Lower leg skin (tissue), 4 donors: ENCODE results near the gene TAF3. TPM values are rescaled to one million over a fixed set of nuclear protein-coding genes. Genes with fewer than 3 reads are reported as not detected.

Source experiments
- DNase-seq, 2 donors: peaks; one replicate each; pipeline ENCODE4 v3.0.0-alpha.2; 2019; ENCODE audit warnings: low spot score in 2 of 2
- H3K4me3 ChIP-seq: fragments of 200-600 bp; sonication (generic); 2 replicates; pipeline ENCODE4 v1.5.1; 2017; ENCODE audit warnings: mild to moderate bottlenecking, low read depth; ENCODE audit not compliant: poor library complexity, severe bottlenecking
- POLR2A ChIP-seq, 2 donors: fragments of 450-650 bp; IDR thresholded peaks; one replicate each; pipeline ENCODE4 v1.6.1; 2016 to 2017; ENCODE audit warnings: antibody characterized with exemption in 2 of 2, mild to moderate bottlenecking in 1 of 2, moderate library complexity in 1 of 2
- WGBS, 2 donors: methylation state at CpG; one replicate each; pipeline ENCODE4 v1.1.5; 2018; 5-methylcytosine and 5-hydroxymethylcytosine counted together
- intact Hi-C: fragments of 100-400 bp; cut with DNase I; formaldehyde crosslinking; loops from one replicate; pipeline ENCODE4 v1.15.0; 2023; ENCODE audit warnings: low total_unique reads
- total RNA-seq, 4 donors: library from RNA; depleted of rRNA; stranded (reverse); fragments of >200 nt; gene quantifications; one replicate each; pipeline ENCODE4 v1.1.0, GENCODE V29; 2016
- TF ChIP-seq, protein P1 (sequence below), 3 donors: fragments of 450-650 bp; IDR thresholded peaks; one replicate each; pipeline ENCODE4 v1.5.1; 2016; ENCODE audit warnings: antibody characterized with exemption in 3 of 3, mild to moderate bottlenecking in 3 of 3, moderate library complexity in 2 of 3

TAF3 gene
- total RNA-seq, 4 donors from 2014 or later = 5.0 to 8.3 (median 7.7) TPM

DNA sequence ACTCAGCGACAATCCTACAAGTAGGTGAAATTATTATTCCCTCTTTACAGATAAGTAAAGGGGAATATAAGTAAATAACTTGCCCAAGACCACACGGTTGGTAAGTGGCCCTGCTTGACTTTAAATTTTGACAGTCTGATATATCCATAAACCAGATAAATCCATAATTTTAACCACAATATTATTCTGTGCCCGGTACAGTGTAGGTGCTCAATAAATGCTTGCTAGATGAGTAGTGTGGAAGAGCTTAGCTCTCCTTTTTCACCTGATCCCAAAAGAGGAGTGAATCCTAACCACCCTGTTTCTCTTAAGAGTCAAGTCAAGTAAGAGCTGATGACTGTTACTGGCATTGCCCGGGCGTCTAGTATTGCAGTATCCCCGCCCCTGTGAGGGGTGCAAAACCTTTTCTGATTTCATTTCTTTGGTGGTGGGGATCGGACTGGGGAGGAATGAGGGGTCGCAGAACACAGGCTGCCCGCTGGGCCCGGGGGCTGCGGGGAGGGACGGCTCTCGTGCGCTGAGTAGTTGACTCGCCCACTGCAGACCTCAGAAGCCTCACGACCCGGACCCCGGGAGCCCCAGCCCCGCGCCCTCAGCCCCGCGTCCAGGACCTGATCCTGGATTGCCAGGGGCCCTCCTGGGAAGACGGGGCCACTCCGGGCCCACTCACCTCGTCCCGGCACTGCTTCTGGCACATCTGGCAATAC, 31.0 kb upstream of the TAF3 start:
- TF ChIP-seq POLR2A (IDR thresholded peaks at IDR 0.05) = no peak
- TF ChIP-seq, protein P1, sequence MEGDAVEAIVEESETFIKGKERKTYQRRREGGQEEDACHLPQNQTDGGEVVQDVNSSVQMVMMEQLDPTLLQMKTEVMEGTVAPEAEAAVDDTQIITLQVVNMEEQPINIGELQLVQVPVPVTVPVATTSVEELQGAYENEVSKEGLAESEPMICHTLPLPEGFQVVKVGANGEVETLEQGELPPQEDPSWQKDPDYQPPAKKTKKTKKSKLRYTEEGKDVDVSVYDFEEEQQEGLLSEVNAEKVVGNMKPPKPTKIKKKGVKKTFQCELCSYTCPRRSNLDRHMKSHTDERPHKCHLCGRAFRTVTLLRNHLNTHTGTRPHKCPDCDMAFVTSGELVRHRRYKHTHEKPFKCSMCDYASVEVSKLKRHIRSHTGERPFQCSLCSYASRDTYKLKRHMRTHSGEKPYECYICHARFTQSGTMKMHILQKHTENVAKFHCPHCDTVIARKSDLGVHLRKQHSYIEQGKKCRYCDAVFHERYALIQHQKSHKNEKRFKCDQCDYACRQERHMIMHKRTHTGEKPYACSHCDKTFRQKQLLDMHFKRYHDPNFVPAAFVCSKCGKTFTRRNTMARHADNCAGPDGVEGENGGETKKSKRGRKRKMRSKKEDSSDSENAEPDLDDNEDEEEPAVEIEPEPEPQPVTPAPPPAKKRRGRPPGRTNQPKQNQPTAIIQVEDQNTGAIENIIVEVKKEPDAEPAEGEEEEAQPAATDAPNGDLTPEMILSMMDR (IDR thresholded peaks at IDR 0.05) = no peak
- 2 to 4% methylated on average over 15 to 18 of the region's 26 CpGs for WGBS, 2 donors
- intact Hi-C loops = no loop called here
- peak overlapping the region; percentile 98 for H3K4me3 ChIP-seq
- DNase-seq = peak in 1 of 2 donors; percentile 89

GRCh38 chr10:7787857-7788638, 30.3 kb upstream of the TAF3 start, which contains the start of the genes ATP5F1C and KIN:
ATP5F1C (plus strand) TSS chr10:7788177; CDS start chr10:7788208, 31 bp downstream.
KIN (minus strand) TSS chr10:7787993; CDS start chr10:7787933, 60 bp downstream.
- peak within 1 kb of the TSS; percentile 98 for H3K4me3 ChIP-seq
- intact Hi-C loops = no loop called here
- 0% methylated on average over 33 to 51 of the region's 59 CpGs for WGBS, 2 donors
- TF ChIP-seq, protein P1 (IDR thresholded peaks at IDR 0.05) = no peak
- peak in 1 of 2 donors; percentile 44 for TF ChIP-seq POLR2A (IDR thresholded peaks at IDR 0.05)
- peak; percentile 96 to 99 for DNase-seq

GRCh38 chr10:7788639-7789286, 29.5 kb upstream of the TAF3 start:
- intact Hi-C loops = no loop called here
- TF ChIP-seq POLR2A (IDR thresholded peaks at IDR 0.05) = no peak
- TF ChIP-seq, protein P1 (IDR thresholded peaks at IDR 0.05) = no peak
- peak overlapping the region; percentile 98 for H3K4me3 ChIP-seq
- WGBS, 2 donors = 1 to 2% methylated on average over 25 of the region's 25 CpGs
- no peak for DNase-seq

GRCh38 chr10:7789390-7789789, 28.9 kb upstream of the TAF3 start:
- intact Hi-C loops = no loop called here

GRCh38 chr10:7792541-7792940, 25.8 kb upstream of the TAF3 start:
- TF ChIP-seq POLR2A (IDR thresholded peaks at IDR 0.05) = no peak
- TF ChIP-seq, protein P1 (IDR thresholded peaks at IDR 0.05) = no peak
- DNase-seq = no peak
- 69 to 74% methylated on average over 1 of the region's 1 CpG for WGBS, 2 donors
- intact Hi-C loops = no loop called here
- no peak overlapping the region for H3K4me3 ChIP-seq

More at GRCh38 chr10:7789390-7789789, 28.9 kb upstream of the TAF3 start:
- 35 to 36% methylated on average over 3 of the region's 3 CpGs for WGBS, 2 donors
- H3K4me3 ChIP-seq = peak overlapping the region; percentile 98
- no peak for DNase-seq
- no peak for TF ChIP-seq POLR2A (IDR thresholded peaks at IDR 0.05)
- TF ChIP-seq, protein P1 (IDR thresholded peaks at IDR 0.05) = no peak
